GM12891 (cell line): Measurements from ENCODE around the gene FRZB.

Experiments used
- POLR2A ChIP-seq: IDR thresholded peaks from 2 replicates; pipeline ENCODE4 v1.6.1; 2011; ENCODE audit warnings: low read depth, low read length, control low read depth
- POLR2AphosphoS5 ChIP-seq: IDR thresholded peaks from 2 replicates; pipeline ENCODE4 v1.6.1; 2011; ENCODE audit warnings: low read depth, low read length, control low read depth

DNA sequence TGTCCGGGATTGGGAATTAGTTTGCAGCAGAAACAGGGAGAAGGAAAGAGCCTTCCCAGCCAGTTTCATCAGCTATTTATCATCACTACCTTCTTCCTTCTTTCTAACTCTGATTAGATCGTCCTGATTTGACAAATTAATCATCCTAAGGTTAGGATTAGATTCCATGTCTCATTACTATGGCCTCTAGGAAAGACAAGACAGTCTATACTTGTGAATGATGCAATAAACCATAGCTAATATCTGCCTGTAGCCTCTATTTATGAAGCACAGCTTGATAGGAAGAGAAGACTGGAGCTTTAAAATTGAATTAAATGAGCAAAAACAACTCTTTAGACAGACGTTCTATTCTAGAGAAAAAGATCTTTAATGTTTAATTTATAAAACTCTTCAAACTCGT is 25.2 kb upstream of the FRZB start:
- no peak for TF ChIP-seq POLR2A
- TF ChIP-seq POLR2AphosphoS5: no peak
